Skeletal muscle satellite cell (primary cell): Measurements from ENCODE around the gene HS3ST5.

Experiments used
- H3K27me3 ChIP-seq: 2 replicates; pipeline ENCODE4 v1.7.0; 2013; ENCODE audit warnings: low read length; ENCODE audit not compliant: control insufficient read depth, insufficient read depth
- H3K36me3 ChIP-seq: 2 replicates; pipeline ENCODE4 v1.7.0; 2013; ENCODE audit warnings: mild to moderate bottlenecking, control low read depth, low read length; ENCODE audit not compliant: insufficient read depth
- H3K4me1 ChIP-seq: 2 replicates; pipeline ENCODE4 v1.7.0; 2013; ENCODE audit warnings: low read length; ENCODE audit not compliant: control insufficient read depth, insufficient read depth
- H3K4me2 ChIP-seq: 2 replicates; pipeline ENCODE4 v1.7.0; 2013; ENCODE audit warnings: mild to moderate bottlenecking, low read length
- H3K4me3 ChIP-seq: 2 replicates; pipeline ENCODE4 v1.7.0; 2013; ENCODE audit warnings: low read length
- H3K9ac ChIP-seq: 2 replicates; pipeline ENCODE4 v1.7.0; 2013; ENCODE audit warnings: mild to moderate bottlenecking, low read depth, low read length, moderate library complexity
- H3K9me3 ChIP-seq: replicated peaks from 2 replicates; pipeline ENCODE4 v1.7.0; 2013; ENCODE audit warnings: mild to moderate bottlenecking, control low read depth, low read length

Gene HS3ST5

DNA sequence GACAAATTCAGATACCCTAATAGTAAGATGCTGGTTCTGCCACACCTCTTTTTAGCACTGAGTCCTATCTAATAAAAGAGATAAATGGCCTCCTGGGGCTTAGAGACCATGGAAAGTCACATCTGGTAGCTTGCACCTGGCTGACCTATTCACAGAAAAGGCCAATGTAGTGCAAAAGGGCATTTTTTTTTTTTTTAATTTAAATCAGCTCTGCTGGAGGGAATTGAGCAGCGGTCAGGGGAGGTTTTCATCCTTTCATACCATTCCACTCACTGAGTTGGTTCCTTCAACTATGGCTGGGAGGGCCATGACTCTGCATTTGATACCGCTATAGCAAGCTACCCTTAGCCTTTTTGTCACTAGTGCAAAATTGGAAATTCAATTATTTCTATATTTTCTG lies 20.1 kb upstream of the HS3ST5 start:
- H3K27me3 ChIP-seq, result no peaks in the 10 kb centered on the region
- no peaks in the 10 kb centered on the region for H3K36me3 ChIP-seq
- no peak overlapping the region for H3K4me3 ChIP-seq

DNA sequence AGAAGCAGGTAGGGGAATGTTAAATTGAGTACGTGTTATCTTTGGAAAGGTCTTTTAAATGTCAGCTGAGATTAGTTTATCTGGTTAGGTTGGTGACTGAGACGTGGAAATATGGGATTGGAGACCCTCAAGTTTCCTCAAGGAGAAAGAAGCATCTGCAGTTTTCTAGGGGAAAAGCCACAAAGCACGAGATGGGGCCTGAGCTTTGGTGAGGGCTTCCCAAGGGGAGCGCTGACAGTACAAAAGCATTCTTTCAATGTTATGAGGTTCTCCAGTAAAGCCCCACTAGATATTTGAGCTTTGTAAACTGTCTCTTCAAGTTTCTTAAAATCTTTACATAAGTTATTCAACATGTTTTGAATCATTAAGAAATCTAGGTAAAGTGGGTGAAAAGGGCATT lies 19.6 kb upstream of the HS3ST5 start:
- H3K4me1 ChIP-seq, result peaks cover 11% of the 10 kb centered on the region
- H3K9ac ChIP-seq, result no peak overlapping the region
- H3K4me3 ChIP-seq, result no peak overlapping the region
- H3K27me3 ChIP-seq, result no peaks in the 10 kb centered on the region
- H3K4me2 ChIP-seq, result no peak overlapping the region
- no peaks in the 10 kb centered on the region for H3K36me3 ChIP-seq
- no peaks in the 10 kb centered on the region for H3K9me3 ChIP-seq

More for the DNA sequence above, 20.1 kb upstream of the HS3ST5 start:
- Histone ChIP-seq H3K4me1 (peaks cover 11% of the 10 kb centered on the region), H3K9ac (no peak overlapping the region), H3K4me2 (no peak overlapping the region), H3K9me3 (no peaks in the 10 kb centered on the region)

DNA sequence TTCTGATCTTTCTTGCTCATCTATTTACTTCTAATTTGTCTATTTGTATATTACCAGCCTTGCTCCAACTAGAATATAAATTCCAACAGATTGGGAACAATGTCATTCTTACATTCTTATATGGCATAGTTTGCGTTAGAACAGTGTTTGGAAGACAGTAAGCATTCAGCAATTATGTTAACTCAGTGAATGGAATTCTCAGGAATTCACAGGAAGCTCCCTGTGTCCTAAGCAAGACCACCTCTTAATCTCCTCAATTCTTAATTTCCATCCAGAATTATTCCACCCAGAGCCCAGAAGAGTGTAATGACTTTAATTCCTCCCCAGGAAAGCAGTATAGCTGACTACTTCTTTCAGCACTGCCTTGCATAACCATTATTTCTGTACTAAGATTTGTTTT lies 18.2 kb upstream of the HS3ST5 start:
- Histone ChIP-seq H3K4me2 (no peak overlapping the region), H3K4me1 (peaks cover 11% of the 10 kb centered on the region), H3K9ac (no peak overlapping the region), H3K4me3 (no peak overlapping the region), H3K9me3 (no peaks in the 10 kb centered on the region), H3K36me3 (no peaks in the 10 kb centered on the region), H3K27me3 (no peaks in the 10 kb centered on the region)

DNA sequence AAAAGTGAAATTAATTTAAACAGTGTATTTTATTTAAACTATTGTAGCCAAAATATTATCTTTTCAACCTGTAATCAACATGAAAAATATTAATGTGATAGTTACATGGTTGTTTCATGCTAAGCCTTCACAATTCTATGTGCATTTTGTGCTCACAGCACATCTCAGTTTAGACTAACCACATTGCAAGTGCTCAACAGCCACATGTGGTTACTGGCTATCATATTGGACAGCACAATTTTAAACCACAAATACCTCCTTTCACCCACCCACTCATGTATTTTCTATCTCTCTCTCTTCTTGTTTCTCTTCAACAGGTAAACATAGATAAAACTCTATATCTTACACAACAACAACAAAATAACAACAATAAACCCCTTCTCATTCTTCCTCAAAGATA lies 12.5 kb upstream of the HS3ST5 start:
- no peaks in the 10 kb centered on the region for H3K4me1 ChIP-seq

DNA sequence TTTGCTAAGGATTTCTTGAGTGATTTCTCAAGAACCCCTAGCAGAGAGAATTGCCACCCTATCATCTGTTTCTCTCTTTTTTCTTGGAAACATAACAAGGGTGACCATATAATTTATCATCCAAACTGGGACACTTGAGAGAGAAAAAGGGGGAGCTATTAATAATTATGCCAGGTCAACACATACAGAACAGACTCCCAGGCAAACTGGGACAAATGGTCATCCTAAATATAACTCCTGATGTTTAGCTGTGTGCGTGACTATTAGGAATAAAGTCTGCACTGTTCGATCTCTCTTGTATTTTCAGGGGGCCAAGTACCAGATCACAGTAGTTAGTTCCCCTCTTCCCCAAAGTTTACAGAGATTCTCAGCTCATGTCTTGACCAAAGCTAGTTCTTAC lies 11.7 kb upstream of the HS3ST5 start:
- Histone ChIP-seq H3K4me1 (no peaks in the 10 kb centered on the region), H3K27me3 (no peaks in the 10 kb centered on the region), H3K4me2 (no peak overlapping the region), H3K36me3 (no peaks in the 10 kb centered on the region), H3K9ac (no peak overlapping the region), H3K9me3 (no peaks in the 10 kb centered on the region), H3K4me3 (no peak overlapping the region)

More for the DNA sequence above, 12.5 kb upstream of the HS3ST5 start:
- H3K27me3 ChIP-seq, result no peaks in the 10 kb centered on the region
- H3K36me3 ChIP-seq, result no peaks in the 10 kb centered on the region
- H3K4me3 ChIP-seq, result no peak overlapping the region
- H3K4me2 ChIP-seq, result no peak overlapping the region
- H3K9me3 ChIP-seq, result no peaks in the 10 kb centered on the region
- H3K9ac ChIP-seq, result no peak overlapping the region

DNA sequence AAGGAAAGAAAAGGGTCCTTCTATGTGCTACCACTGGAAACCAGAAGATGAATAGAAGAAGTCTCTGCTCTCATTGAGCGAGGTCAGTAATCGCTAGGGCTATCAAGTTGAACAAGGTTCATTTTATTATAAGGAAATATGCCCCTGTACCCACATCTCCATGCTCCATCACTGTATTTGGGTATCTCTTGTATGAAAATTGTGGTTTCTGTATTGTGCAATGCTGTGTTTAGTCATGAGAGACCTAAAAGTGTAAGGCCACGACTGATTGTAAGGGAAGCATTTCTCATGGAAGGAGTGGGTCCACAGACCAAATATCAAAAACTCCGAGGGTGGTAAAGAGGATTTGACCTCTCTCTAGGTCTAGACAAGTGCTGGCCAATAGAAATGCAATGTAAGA lies 3.6 kb upstream of the HS3ST5 start:
- no peaks in the 10 kb centered on the region for H3K36me3 ChIP-seq
- no peaks in the 10 kb centered on the region for H3K9me3 ChIP-seq
- peaks cover 26% of the 10 kb centered on the region for H3K4me1 ChIP-seq
- H3K9ac ChIP-seq, result no peak overlapping the region
- no peak overlapping the region for H3K4me2 ChIP-seq
- no peak overlapping the region for H3K4me3 ChIP-seq
- no peaks in the 10 kb centered on the region for H3K27me3 ChIP-seq

DNA sequence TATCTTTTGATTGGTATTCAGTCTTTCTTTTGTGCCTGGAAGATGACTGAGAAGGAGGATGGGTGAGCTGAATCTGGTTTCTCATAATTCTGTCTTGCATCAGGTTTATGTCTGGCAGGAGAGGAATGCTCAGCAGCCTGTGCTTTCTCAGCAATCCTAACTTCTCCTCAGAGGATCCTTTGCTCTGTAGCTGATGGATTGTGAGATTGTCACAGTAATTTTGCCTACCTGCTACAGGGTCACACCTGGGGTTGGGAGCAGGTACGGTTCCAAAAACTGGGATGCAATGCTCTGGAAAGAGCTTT lies 2.1 kb upstream of the HS3ST5 start:
- Histone ChIP-seq H3K4me2 (no peak overlapping the region), H3K4me1 (peaks cover 36% of the 10 kb centered on the region), H3K36me3 (no peaks in the 10 kb centered on the region), H3K9me3 (no peaks in the 10 kb centered on the region), H3K4me3 (no peak overlapping the region), H3K9ac (no peak overlapping the region), H3K27me3 (no peaks in the 10 kb centered on the region)

DNA sequence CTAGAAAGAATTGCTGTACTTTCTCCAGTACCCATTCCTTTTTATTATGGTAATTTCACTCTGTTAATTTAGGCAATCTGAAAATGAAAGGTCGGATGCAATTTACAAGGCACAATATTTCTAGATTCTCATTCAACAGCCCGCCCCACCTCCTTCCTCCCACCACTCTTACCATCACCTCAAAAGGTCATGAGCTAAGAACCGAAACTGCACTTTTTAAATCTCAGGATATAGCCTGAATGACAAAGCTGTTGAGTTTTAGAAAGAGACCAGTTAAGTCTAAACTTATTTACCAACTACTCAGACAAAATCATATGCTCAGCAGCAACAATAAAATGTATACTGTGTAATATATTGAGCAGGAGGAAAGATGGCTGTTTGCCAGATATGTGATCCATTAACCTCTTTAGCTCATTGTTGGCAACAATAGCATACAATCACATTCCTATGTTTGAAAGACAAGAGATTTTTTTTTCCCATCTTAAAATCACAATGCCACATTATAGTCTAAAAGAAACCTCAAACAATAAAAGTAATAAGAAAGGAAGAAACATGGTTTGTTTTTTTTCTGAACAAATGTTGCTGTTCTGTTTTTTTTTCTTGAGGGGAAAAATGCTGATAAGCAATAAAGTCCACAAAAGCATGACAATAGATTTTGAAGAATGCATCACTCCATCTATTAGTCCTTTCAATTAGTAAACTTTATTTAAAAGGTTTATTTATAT lies 1.6 kb upstream of the HS3ST5 start:
- H3K9me3 ChIP-seq, result no peaks in the 10 kb centered on the region
- H3K9ac ChIP-seq, result no peak overlapping the region
- H3K4me2 ChIP-seq, result peak overlapping the region; percentile 100
- H3K4me3 ChIP-seq, result no peak overlapping the region
- no peaks in the 10 kb centered on the region for H3K36me3 ChIP-seq
- peaks cover 37% of the 10 kb centered on the region for H3K4me1 ChIP-seq
- no peaks in the 10 kb centered on the region for H3K27me3 ChIP-seq

DNA sequence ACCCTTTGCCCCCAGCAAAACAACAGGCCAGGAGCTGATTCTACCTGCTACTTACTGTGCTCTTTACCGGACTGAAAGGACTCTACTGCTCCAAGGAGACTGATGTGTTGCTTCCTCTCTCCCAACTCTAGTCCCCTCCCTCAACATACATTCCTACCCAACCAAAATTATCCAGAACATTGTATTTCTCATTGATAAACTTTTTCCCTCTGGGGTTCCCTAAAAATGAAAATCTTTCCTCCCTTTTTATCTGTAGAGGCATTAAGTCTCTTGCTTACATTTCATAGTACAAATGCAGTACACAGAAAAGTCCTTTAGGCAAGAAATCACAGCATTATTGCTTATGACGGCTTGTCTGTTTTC lies 940 bp upstream of the HS3ST5 start:
- H3K36me3 ChIP-seq, result no peaks in the 10 kb centered on the region
- H3K27me3 ChIP-seq, result no peaks in the 10 kb centered on the region
- peak overlapping the region; percentile 100 for H3K4me2 ChIP-seq
- H3K4me1 ChIP-seq, result peaks cover 37% of the 10 kb centered on the region
- no peaks in the 10 kb centered on the region for H3K9me3 ChIP-seq
- peak overlapping the region; percentile 84 for H3K4me3 ChIP-seq
- no peak overlapping the region for H3K9ac ChIP-seq

DNA sequence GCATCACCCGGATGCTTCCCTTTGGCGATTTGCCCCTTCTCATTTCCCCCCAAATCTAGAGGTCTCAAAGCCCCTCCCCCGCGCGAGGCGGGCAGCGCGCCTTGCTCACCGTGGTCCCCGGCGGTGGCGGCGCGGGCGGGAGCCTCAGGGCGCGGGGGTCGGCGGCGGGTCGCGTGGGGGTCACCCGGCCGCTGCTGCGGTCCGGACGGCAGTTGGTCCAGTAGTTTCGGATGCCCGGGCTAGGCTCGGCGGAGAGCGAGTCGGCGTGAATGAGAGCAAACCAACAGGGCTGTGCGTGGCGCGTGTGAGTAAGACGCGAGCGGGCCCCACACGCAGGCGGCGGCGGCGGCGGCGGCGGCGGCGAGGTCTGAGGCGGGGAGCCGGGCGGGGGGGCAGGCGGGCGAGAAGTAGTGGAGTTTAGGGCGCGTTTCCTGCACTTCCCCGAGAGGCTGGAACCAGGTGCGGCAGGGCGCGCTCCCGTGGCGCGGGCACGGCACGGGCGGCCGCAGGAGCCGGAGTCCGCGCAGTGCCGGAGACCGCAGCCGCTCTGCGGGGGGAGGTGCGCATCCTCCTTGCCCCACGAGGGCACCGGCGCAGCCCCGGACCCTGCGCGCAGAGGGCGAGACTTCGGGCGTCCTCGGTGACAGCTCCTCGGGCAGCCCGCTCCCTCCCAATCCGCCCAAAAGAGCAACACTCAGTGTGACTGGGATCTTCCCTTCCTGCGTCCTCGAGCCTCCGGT lies 567 bp downstream of the HS3ST5 start:
- H3K9ac ChIP-seq, result peak overlapping the region; percentile 68
- H3K4me2 ChIP-seq, result peak overlapping the region; percentile 100
- peaks cover 37% of the 10 kb centered on the region for H3K4me1 ChIP-seq
- H3K9me3 ChIP-seq, result no peaks in the 10 kb centered on the region
- peak overlapping the region; percentile 84 for H3K4me3 ChIP-seq
- no peaks in the 10 kb centered on the region for H3K27me3 ChIP-seq
- H3K36me3 ChIP-seq, result no peaks in the 10 kb centered on the region

DNA sequence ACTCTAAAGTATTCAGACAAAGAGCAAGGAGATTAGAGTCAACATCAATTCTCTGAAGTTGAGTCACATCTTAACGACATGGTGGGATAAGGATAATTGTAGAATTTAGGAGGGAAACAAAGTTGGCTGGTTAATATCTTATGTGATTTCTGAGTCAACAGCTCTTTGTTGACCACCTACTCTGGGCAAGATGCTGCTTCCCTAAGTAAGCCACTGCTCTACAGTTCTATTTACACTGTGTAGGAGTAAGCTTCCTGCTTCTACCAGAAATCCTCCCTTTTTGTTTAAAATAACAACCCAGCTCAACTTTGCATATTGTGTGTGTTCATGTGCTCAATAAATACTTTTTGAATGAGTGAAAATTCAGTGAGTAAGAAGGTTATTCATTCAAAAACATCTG lies 3.1 kb downstream of the HS3ST5 start:
- Histone ChIP-seq H3K9ac (peak overlapping the region; percentile 13), H3K9me3 (no peaks in the 10 kb centered on the region), H3K4me1 (peaks cover 27% of the 10 kb centered on the region), H3K36me3 (no peaks in the 10 kb centered on the region), H3K4me2 (peak overlapping the region; percentile 65), H3K4me3 (peak overlapping the region; percentile 35), H3K27me3 (no peaks in the 10 kb centered on the region)

DNA sequence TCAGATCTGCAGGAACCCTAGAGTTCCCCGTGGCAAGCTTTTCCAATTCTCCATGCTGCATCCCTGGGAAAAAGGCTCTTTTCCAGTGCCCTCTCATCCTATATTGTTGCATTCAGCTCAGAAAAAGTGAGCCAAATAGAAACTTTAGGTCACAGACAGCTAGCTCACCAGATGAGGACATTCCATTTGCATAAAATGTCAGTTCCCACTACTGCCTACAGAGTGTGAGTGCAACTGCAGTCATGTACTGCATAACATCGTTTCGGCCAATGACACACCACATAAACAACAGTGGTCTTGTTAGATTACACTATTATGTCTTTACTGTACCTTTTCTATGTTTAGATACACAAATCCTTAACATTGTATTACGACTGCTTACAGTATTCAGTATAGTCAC lies 8.6 kb downstream of the HS3ST5 start:
- H3K4me2 ChIP-seq, result no peak overlapping the region
- no peak overlapping the region for H3K4me3 ChIP-seq
- no peaks in the 10 kb centered on the region for H3K27me3 ChIP-seq
- H3K4me1 ChIP-seq, result no peaks in the 10 kb centered on the region
- no peaks in the 10 kb centered on the region for H3K9me3 ChIP-seq
- no peaks in the 10 kb centered on the region for H3K36me3 ChIP-seq
- H3K9ac ChIP-seq, result no peak overlapping the region
